Activated CD8-positive, alpha-beta memory T cell treated with anti-CD3 and anti-CD28 coated beads, Interleukin-2, amount 10 ng/mL, durations not matched to agents 7 days and 5 days (primary cell): ENCODE measurements around the gene PRDM8. TPM values are rescaled to one million over a fixed set of nuclear protein-coding genes. Genes with fewer than 3 reads are reported as not detected.

Experiments used
- ATAC-seq: fragments of 150-1000 bp; cut with Tn5 transposase; one replicate; pipeline ENCODE4 v1.10.0; 2021; ENCODE audit warnings: moderate library complexity
- CTCF ChIA-PET: fragments of 350-600 bp; sonication (Branson Sonifier 250); formaldehyde crosslinking; loops from one replicate; lab custom pipeline; 2021; ENCODE audit warnings: antibody characterized with exemption; lab: Charles Lee
- DNase-seq: peaks from one replicate; pipeline ENCODE4 v3.0.0-alpha.2; 2020
- H3K27ac Mint-ChIP-seq: one replicate; pipeline ENCODE4 v1.8.0; 2021; ENCODE audit warnings: mild to moderate bottlenecking, mixed read lengths
- H3K27me3 Mint-ChIP-seq: one replicate; pipeline ENCODE4 v1.8.0; 2021; ENCODE audit warnings: mixed read lengths
- H3K36me3 Mint-ChIP-seq: one replicate; pipeline ENCODE4 v1.8.0; 2021; ENCODE audit warnings: mild to moderate bottlenecking, mixed read lengths
- H3K4me1 Mint-ChIP-seq: one replicate; pipeline ENCODE4 v1.8.0; 2021; ENCODE audit warnings: mixed read lengths
- H3K4me3 Mint-ChIP-seq: one replicate; pipeline ENCODE4 v1.8.0; 2021; ENCODE audit warnings: mild to moderate bottlenecking, moderate library complexity, mixed read lengths
- H3K9me3 Mint-ChIP-seq: one replicate; pipeline ENCODE4 v1.8.0; 2022; ENCODE audit warnings: low read depth, mixed read lengths
- total RNA-seq, 2 experiments: library from RNA; stranded (reverse); gene quantifications; one replicate each; pipeline ENCODE4 v1.2.3, GENCODE V29; 2021

PRDM8 gene
- total RNA-seq, 2 experiments from 2014 or later = 21.7 to 32.5 TPM

DNA sequence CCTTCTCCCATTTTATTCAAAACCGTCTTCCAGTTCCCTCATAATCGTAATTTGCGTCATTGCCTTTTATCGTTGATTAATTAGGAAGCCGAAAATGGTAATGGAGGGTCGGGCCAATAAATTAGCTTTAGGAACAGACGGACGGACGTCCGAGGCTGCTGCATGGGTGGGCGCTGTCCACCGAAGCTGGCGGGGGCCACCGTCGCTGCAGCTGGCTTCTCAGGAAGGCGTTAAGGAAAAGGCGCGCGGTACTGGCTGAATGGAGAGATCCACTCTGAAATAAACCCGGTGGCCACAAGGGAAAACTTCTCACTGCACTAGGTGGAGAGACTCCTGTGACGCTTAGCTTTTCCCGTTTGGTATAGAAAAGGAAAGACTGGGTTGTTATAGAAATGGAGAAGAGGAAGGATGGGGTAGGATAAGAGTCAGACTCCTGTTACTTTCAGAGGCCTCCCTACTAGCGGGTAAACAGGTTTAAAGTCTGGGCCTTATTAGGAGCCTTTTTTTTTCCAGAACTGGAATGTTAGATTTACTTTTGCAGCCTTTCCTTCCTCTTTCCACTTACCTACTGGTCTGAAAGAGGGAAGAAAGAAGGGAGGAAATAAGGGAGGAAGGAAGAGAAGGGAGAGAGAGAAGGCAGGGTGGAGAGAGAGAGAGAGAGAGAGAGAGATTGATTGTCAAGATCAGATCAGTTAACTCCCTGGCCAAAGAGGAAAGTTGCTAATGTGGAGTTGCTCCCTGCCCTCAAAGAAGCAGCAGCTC is 11.3 kb upstream of the PRDM8 start:
- Mint-ChIP-seq H3K4me1 (peaks cover 45% of the 10 kb centered on the region), H3K4me3 (peak overlapping the region; percentile 96), H3K27ac (peak overlapping the region; percentile 87), H3K27me3 (peaks cover 12% of the 10 kb centered on the region), H3K9me3 (no peaks in the 10 kb centered on the region), H3K36me3 (peaks cover 28% of the 10 kb centered on the region)
- no peak for ATAC-seq
- DNase-seq = no peak
- CTCF ChIA-PET = interaction anchor here (0.7 to 8.8 kb wide), 11 partner anchors 10 to 271 kb away, joined by 3 to 135 read pairs (median 6); partner anchors contain the start of genes ANTXR2 and PRDM8

GRCh38 chr4:80186676-80187075 is 10.6 kb upstream of the PRDM8 start:
- ATAC-seq (no peak), DNase-seq (no peak)
- Mint-ChIP-seq H3K9me3 (no peaks in the 10 kb centered on the region), H3K36me3 (peaks cover 32% of the 10 kb centered on the region), H3K4me3 (peak overlapping the region; percentile 2), H3K4me1 (peaks cover 41% of the 10 kb centered on the region), H3K27me3 (peaks cover 12% of the 10 kb centered on the region), H3K27ac (no peak overlapping the region)
- CTCF ChIA-PET = interaction anchor here (0.7 to 8.8 kb wide), 5 partner anchors 10 to 271 kb away, joined by 4 to 135 read pairs (median 40); partner anchors contain the start of genes ANTXR2 and PRDM8

- CTCF ChIA-PET = interaction anchor here (3.2 to 8.8 kb wide), 4 partner anchors 9 to 115 kb away, joined by 15 to 135 read pairs (median 82); partner anchors contain the start of genes ANTXR2 and PRDM8
- no peak for ATAC-seq
- Mint-ChIP-seq H3K4me1 (peaks cover 31% of the 10 kb centered on the region), H3K4me3 (no peak overlapping the region), H3K27ac (no peak overlapping the region), H3K9me3 (no peaks in the 10 kb centered on the region), H3K36me3 (peaks cover 39% of the 10 kb centered on the region), H3K27me3 (peaks cover 12% of the 10 kb centered on the region)
- no peak for DNase-seq
Measured at GRCh38 chr4:80187677-80188076, 9.6 kb upstream of the PRDM8 start.

GRCh38 chr4:80188457-80188800 is 8.9 kb upstream of the PRDM8 start:
- CTCF ChIA-PET = interaction anchor here (1.1 to 8.8 kb wide), 3 partner anchors 12 to 126 kb away, joined by 3 to 135 read pairs (median 125); no protein-coding TSS in a partner anchor
- H3K9me3 Mint-ChIP-seq = no peaks in the 10 kb centered on the region
- H3K27ac Mint-ChIP-seq = no peak overlapping the region
- ATAC-seq = no peak
- no peak for DNase-seq
- H3K4me1 Mint-ChIP-seq = peaks cover 27% of the 10 kb centered on the region
- peaks cover 44% of the 10 kb centered on the region for H3K36me3 Mint-ChIP-seq
- H3K4me3 Mint-ChIP-seq = no peak overlapping the region
- peaks cover 12% of the 10 kb centered on the region for H3K27me3 Mint-ChIP-seq

GRCh38 chr4:80188801-80189458 is 8.4 kb upstream of the PRDM8 start:
- CTCF ChIA-PET = interaction anchor here (1.1 to 8.8 kb wide), 3 partner anchors 12 to 127 kb away, joined by 3 to 135 read pairs (median 125); no protein-coding TSS in a partner anchor
- peaks cover 48% of the 10 kb centered on the region for H3K36me3 Mint-ChIP-seq
- no peak overlapping the region for H3K27ac Mint-ChIP-seq
- DNase-seq (no peak), ATAC-seq (no peak)
- H3K4me1 Mint-ChIP-seq = peaks cover 28% of the 10 kb centered on the region
- no peak overlapping the region for H3K4me3 Mint-ChIP-seq
- no peaks in the 10 kb centered on the region for H3K9me3 Mint-ChIP-seq
- H3K27me3 Mint-ChIP-seq = peaks cover 12% of the 10 kb centered on the region

GRCh38 chr4:80189581-80189955 is 7.7 kb upstream of the PRDM8 start:
- CTCF ChIA-PET = no interaction called here
- Mint-ChIP-seq H3K36me3 (peaks cover 50% of the 10 kb centered on the region), H3K4me3 (no peak overlapping the region), H3K27ac (no peak overlapping the region), H3K27me3 (peaks cover 12% of the 10 kb centered on the region), H3K4me1 (peaks cover 28% of the 10 kb centered on the region), H3K9me3 (no peaks in the 10 kb centered on the region)
- DNase-seq (no peak), ATAC-seq (no peak)

DNA sequence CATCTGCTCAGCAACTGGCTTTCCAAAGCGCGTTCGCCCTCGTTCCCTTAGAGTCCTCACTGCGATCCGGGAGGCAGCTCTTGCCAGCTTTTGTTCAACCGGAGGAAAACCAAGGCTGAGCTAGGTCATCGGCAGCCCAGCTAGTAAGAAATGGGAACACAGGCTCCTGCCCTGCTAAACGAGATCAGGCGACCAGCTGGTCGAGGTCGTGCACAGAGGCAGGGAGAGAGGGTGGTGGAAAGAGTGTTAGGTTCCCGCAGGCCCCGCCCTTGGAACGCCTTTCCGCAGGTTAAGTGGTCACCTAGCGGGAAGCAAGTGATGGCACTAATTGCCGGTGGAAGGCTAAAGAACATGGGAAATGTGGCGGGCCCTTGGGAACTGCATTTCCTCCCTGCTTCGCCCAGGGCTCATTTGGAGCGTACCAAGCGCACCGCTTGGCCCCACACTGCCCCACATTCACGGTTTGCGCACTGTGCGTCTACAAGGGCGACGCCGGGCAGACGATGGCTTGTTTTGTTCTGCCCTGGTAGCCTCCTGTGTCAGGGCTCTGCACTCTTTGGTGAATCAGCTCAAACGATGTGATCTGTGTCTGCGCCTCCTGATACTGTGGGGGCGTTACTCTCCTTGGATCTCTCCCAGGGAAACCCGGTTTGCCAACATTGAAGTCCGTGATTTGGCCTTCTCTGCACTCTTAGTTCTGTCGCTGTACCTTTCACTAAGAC is 7.2 kb upstream of the PRDM8 start:
- CTCF ChIA-PET = interaction anchor here (1.5 kb wide), 1 partner anchor 52 kb away, joined by 4 read pairs; no protein-coding TSS in a partner anchor
- H3K27ac Mint-ChIP-seq = no peak overlapping the region
- H3K36me3 Mint-ChIP-seq = peaks cover 50% of the 10 kb centered on the region
- no peak for ATAC-seq
- DNase-seq = no peak
- H3K9me3 Mint-ChIP-seq = no peaks in the 10 kb centered on the region
- H3K4me3 Mint-ChIP-seq = no peak overlapping the region
- H3K27me3 Mint-ChIP-seq = peaks cover 13% of the 10 kb centered on the region
- H3K4me1 Mint-ChIP-seq = peaks cover 27% of the 10 kb centered on the region

DNA sequence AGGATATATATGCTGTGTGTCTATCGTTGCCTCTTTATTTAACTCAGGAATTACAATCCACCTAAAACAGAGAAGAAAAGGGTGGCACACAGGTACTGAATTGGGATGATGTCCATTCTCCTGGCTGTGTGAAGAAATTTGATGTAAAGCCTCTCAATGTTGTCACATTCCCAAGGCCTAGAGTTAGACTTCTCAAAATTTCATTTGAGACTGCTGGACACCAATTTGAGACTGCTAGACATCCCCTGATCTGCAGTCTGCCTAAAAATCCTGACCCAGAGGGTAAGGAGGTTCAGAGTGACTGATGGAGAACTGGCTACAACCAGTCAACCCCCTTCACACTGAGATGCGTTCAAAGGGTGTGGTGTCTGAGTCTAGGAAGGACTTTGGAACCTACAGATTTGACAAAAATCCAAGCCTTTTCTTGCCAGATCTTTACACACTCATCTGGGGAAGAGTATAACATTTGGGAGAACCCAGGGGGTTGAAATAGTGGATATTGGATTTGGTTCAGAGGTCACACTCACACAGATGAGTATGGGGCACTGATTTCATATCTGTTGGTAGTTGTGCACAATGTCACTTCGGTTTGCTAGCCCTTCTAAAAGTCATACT is 4.9 kb upstream of the PRDM8 start:
- ATAC-seq (no peak), DNase-seq (no peak)
- CTCF ChIA-PET = interaction anchor here (2.0 kb wide), 1 partner anchor 10 kb away, joined by 5 read pairs; no protein-coding TSS in a partner anchor
- Mint-ChIP-seq H3K27ac (no peak overlapping the region), H3K27me3 (peaks cover 23% of the 10 kb centered on the region), H3K4me1 (peaks cover 28% of the 10 kb centered on the region), H3K9me3 (no peaks in the 10 kb centered on the region), H3K36me3 (peaks cover 61% of the 10 kb centered on the region), H3K4me3 (no peak overlapping the region)

DNA sequence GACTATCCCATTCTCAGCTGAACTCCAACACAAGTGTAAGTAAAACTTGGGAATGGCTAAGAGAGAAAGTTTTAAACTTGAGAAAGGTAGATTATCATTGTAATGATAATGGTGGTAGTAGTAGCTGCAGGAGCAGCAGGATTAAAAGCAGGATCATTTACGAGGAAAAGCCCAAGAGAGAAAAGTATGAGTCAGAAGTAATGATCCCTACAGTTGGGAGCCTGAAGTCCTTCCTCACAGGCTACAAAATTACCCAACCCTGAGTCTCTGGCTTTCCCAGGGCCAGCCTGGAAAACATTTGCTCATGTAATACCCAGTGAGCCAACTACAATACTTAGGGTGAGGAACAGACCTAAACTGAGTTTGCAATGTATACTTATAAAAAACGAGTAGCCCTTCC is 4.4 kb upstream of the PRDM8 start:
- peaks cover 25% of the 10 kb centered on the region for H3K27me3 Mint-ChIP-seq
- ATAC-seq (no peak), DNase-seq (no peak)
- no peak overlapping the region for H3K4me3 Mint-ChIP-seq
- no peaks in the 10 kb centered on the region for H3K9me3 Mint-ChIP-seq
- H3K27ac Mint-ChIP-seq = no peak overlapping the region
- CTCF ChIA-PET = no interaction called here
- peaks cover 60% of the 10 kb centered on the region for H3K36me3 Mint-ChIP-seq
- peaks cover 26% of the 10 kb centered on the region for H3K4me1 Mint-ChIP-seq

- Mint-ChIP-seq H3K4me3 (no peak overlapping the region), H3K27ac (no peak overlapping the region), H3K27me3 (peaks cover 33% of the 10 kb centered on the region), H3K9me3 (no peaks in the 10 kb centered on the region), H3K4me1 (peaks cover 27% of the 10 kb centered on the region), H3K36me3 (peaks cover 60% of the 10 kb centered on the region)
- DNase-seq (no peak), ATAC-seq (no peak)
- CTCF ChIA-PET = interaction anchor here (1.1 to 2.8 kb wide), 4 partner anchors 10 to 25 kb away, joined by 3 to 15 read pairs (median 4); no protein-coding TSS in a partner anchor
Measured at GRCh38 chr4:80195441-80196140, 1.7 kb upstream of the PRDM8 start.

- H3K36me3 Mint-ChIP-seq = peaks cover 61% of the 10 kb centered on the region
- H3K4me1 Mint-ChIP-seq = peaks cover 32% of the 10 kb centered on the region
- H3K27ac Mint-ChIP-seq = no peak overlapping the region
- peak overlapping the region; percentile 53 for H3K4me3 Mint-ChIP-seq
- no peaks in the 10 kb centered on the region for H3K9me3 Mint-ChIP-seq
- peaks cover 33% of the 10 kb centered on the region for H3K27me3 Mint-ChIP-seq
- ATAC-seq (no peak), DNase-seq (no peak)
- CTCF ChIA-PET = interaction anchor here (1.0 to 2.8 kb wide), 5 partner anchors 10 to 24 kb away, joined by 3 to 15 read pairs (median 3); no protein-coding TSS in a partner anchor
Measured at GRCh38 chr4:80196259-80196921, 913 bp upstream of the PRDM8 start.
